H1 (cell line): ENCODE measurements around the gene RABGGTA. TPM values are rescaled to one million over a fixed set of nuclear protein-coding genes. Genes with fewer than 3 reads are reported as not detected.

Experiments
- BCL11A ChIP-seq, 2 experiments: IDR thresholded peaks; one replicate each; pipeline ENCODE4 v1.6.1; 2011; ENCODE audit warnings: low read depth in 2 of 2, low read length in 2 of 2, mild to moderate bottlenecking in 2 of 2
- FOSL1 ChIP-seq: IDR thresholded peaks from 2 replicates; pipeline ENCODE4 v1.6.1; 2011; ENCODE audit warnings: mild to moderate bottlenecking, low read depth, low read length, moderate library complexity; ENCODE audit not compliant: insufficient read depth
- RAD21 ChIP-seq, 2 experiments: IDR thresholded peaks in 1 of 2; conservative IDR thresholded peaks in 1 of 2; 2 replicates each; pipeline ENCODE4 v1.6.1; 2011; ENCODE audit warnings: low read depth in 2 of 2, low read length in 2 of 2, improper control_type of control experiment in 1 of 2, inconsistent platforms in 1 of 2, mild to moderate bottlenecking in 1 of 2, moderate library complexity in 1 of 2
- RXRA ChIP-seq: IDR thresholded peaks from 2 replicates; pipeline ENCODE4 v1.6.1; 2011; ENCODE audit warnings: low read depth, mild to moderate bottlenecking, low read length, moderate library complexity; ENCODE audit not compliant: insufficient read depth
- SIN3A ChIP-seq, 2 experiments: IDR thresholded peaks in 1 of 2; conservative IDR thresholded peaks in 1 of 2; 2 replicates each; pipeline ENCODE4 v1.6.1; 2011 to 2012; ENCODE audit warnings: low read length in 2 of 2, improper control_type of control experiment in 1 of 2, low read depth in 1 of 2, mild to moderate bottlenecking in 1 of 2
- polyA plus RNA-seq, 7 experiments: library from polyadenylated mRNA; depleted of rRNA in 3 of 7; stranded (reverse) in 5 of 7; unstranded in 2 of 7; fragments of >200 nt in 5 of 7; fragments of 200-250 nt in 2 of 7; gene quantifications; 1 replicate in 5 of 7; 2 replicates in 1 of 7; 4 replicates in 1 of 7; pipeline versions ENCODE4 v1.2.1 to v1.2.3, GENCODE V29; 2011 to 2013; ENCODE audit warnings: missing spikeins in 2 of 7, mixed read lengths in 2 of 7
- total RNA-seq: library from RNA; stranded (reverse); fragmentation: NEBNext Ultra II Directional; extraction: Animal tissue kit (Norgen Biotek cat#: 25700); gene quantifications from 2 replicates; pipeline ENCODE4 v1.2.1, GENCODE V29; 2021

The RABGGTA gene
- total and polyA plus RNA-seq, 2 of the 8 experiments (the other 6 are each of a cell fraction or from before 2014, with no cell fraction given) = 16.0 to 49.8 TPM

DNA sequence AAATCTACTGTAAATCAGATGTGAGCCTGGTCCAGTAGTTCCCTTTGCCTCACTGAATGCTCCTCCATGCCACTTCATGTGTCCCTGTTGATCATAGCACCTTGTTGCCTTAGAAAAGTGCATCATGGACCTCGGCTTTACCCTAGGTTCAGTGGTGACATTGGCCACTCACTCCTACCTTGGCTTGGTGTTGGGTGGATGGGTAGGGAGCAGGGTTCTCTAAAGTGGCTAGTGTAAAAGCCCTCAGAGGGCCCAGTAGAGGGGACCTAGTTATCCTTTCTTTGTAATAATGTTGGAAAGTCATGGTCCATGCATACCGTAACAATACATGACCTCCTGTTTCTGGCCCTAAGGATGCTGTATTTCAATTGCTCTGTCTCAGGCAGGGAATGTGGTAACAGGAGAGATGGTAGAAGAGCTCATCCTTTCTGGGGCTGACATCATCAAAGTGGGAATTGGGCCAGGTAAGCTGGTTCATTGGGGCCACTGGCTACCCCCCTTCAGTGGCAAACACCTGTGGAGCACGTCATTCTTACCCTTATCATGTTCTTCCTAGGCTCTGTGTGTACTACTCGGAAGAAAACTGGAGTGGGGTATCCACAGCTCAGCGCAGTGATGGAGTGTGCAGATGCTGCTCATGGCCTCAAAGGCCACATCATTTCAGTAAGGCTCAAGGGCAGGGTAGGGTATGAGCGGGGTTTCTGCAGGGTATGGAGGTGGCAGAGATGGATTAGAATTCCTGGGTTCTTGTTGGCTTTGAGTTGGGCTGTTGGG lies 34.5 kb downstream of the RABGGTA start (continued):
- TF ChIP-seq BCL11A (IDR thresholded peaks at IDR 0.05; ENCODE audit: low read depth in 2 of 2, low read length in 2 of 2) (no peak), FOSL1 (no peak), SIN3A (conservative IDR thresholded peaks at IDR 0.05 in 1 of 2, IDR thresholded peaks at IDR 0.05 in 1 of 2; ENCODE audit: low read depth in 1 of 2, low read length in 2 of 2) (no peak), RXRA (no peak), RAD21 (IDR thresholded peaks at IDR 0.05 in 1 of 2, conservative IDR thresholded peaks at IDR 0.05 in 1 of 2; ENCODE audit: low read depth in 2 of 2, low read length in 2 of 2) (no peak)
- TF ChIP-seq, all 59 proteins: peak for 0
